Right lobe of liver (tissue), 4 donors: ENCODE data around the gene CLK2.

Source experiments
- CTCF ChIP-seq, 4 donors: fragments of 200-600 bp in 3 of 4; fragments of 450-650 bp in 1 of 4; IDR thresholded peaks; one replicate each; pipeline versions ENCODE4 v1.5.1 to v1.8.0; 2016 to 2022; ENCODE audit warnings: antibody characterized with exemption in 4 of 4, mild to moderate bottlenecking in 2 of 4
- POLR2A ChIP-seq: fragments of 450-650 bp; IDR thresholded peaks from one replicate; pipeline ENCODE4 v1.6.1; 2017; ENCODE audit warnings: antibody characterized with exemption, mild to moderate bottlenecking
- donor health status: DM: no; HTN: no; CAD: no.
- donor health status: DM: no; HTN: no; CAD: no.
- donor health status: DM: no; HTN: yes; CAD: no.

- TF ChIP-seq CTCF (IDR thresholded peaks at IDR 0.05) (no peak), POLR2A (no peak)
Measured at GRCh38 chr1:155320661-155321617, 47.6 kb upstream of the CLK2 start, which contains the start of gene RUSC1.
